Activated B cell treated with CpG ODN at 0.5 μM for 24 hours (primary cell): ENCODE results near the gene ACCS. TPM values are rescaled to one million over a fixed set of nuclear protein-coding genes. Genes with fewer than 3 reads are reported as not detected.

Experiments used
- ATAC-seq: fragments of 200-7000 bp; cut with Tn5 transposase; one replicate; pipeline ENCODE4 v1.10.0; 2021; ENCODE audit warnings: low read depth, mild to moderate bottlenecking, moderate library complexity
- CTCF ChIA-PET: fragments of 350-600 bp; sonication (Branson Sonifier 250); formaldehyde crosslinking; loops from one replicate; lab custom pipeline; 2021; ENCODE audit warnings: antibody characterized with exemption; lab: Charles Lee
- POLR2A ChIA-PET: fragments of 350-600 bp; sonication (Branson Sonifier 250); formaldehyde crosslinking; loops from one replicate; lab custom pipeline; 2021; ENCODE audit warnings: antibody characterized with exemption; lab: Charles Lee
- DNase-seq: peaks from one replicate; pipeline ENCODE4 v3.0.0; 2022
- H3K27ac Mint-ChIP-seq: one replicate; pipeline ENCODE4 v1.8.0; 2020; ENCODE audit warnings: mixed read lengths
- H3K27me3 Mint-ChIP-seq: one replicate; pipeline ENCODE4 v1.8.0; 2021; ENCODE audit warnings: mixed read lengths
- H3K36me3 Mint-ChIP-seq: one replicate; pipeline ENCODE4 v1.8.0; 2021; ENCODE audit warnings: low read depth, mixed read lengths
- H3K4me1 Mint-ChIP-seq: one replicate; pipeline ENCODE4 v1.8.0; 2021; ENCODE audit warnings: mixed read lengths
- H3K4me3 Mint-ChIP-seq: one replicate; pipeline ENCODE4 v1.8.0; 2020; ENCODE audit warnings: mild to moderate bottlenecking, mixed read lengths
- H3K9me3 Mint-ChIP-seq: one replicate; pipeline ENCODE4 v1.8.0; 2020; ENCODE audit warnings: mixed read lengths
- CTCF ChIP-seq: fragments of 200-600 bp; IDR thresholded peaks from one replicate; pipeline ENCODE4 v1.8.0; 2022; ENCODE audit warnings: antibody characterized with exemption, mild to moderate bottlenecking
- intact Hi-C: fragments of 100-400 bp; cut with micrococcal nuclease; formaldehyde crosslinking; loops from one replicate; pipeline ENCODE4 v1.15.1; 2024
- total RNA-seq: library from RNA; stranded (reverse); gene quantifications from 2 replicates; pipeline ENCODE4 v1.2.3, GENCODE V29; 2022

The ACCS gene
- total RNA-seq, 1 donor from 2014 or later: 27.0 TPM

- no peak overlapping the region for H3K4me3 Mint-ChIP-seq
- peaks cover 18% of the 10 kb centered on the region for H3K27me3 Mint-ChIP-seq
- no peaks in the 10 kb centered on the region for H3K4me1 Mint-ChIP-seq
- DNase-seq (no peak), ATAC-seq (no peak)
- TF ChIP-seq CTCF: no peak
- intact Hi-C loops: no loop called here
- ChIA-PET POLR2A (no interaction called here), CTCF (no interaction called here)
- no peak overlapping the region for H3K27ac Mint-ChIP-seq
- peaks cover 9% of the 10 kb centered on the region for H3K9me3 Mint-ChIP-seq
- no peaks in the 10 kb centered on the region for H3K36me3 Mint-ChIP-seq
Observed at GRCh38 chr11:44043157-44043556, 22.9 kb upstream of the ACCS start.

GRCh38 chr11:44046182-44046581 lies 19.9 kb upstream of the ACCS start:
- Mint-ChIP-seq H3K4me3 (no peak overlapping the region), H3K36me3 (no peaks in the 10 kb centered on the region), H3K9me3 (peaks cover 4% of the 10 kb centered on the region), H3K4me1 (no peaks in the 10 kb centered on the region), H3K27ac (no peak overlapping the region), H3K27me3 (peaks cover 15% of the 10 kb centered on the region)
- POLR2A ChIA-PET: interaction anchor here (0.5 kb wide), 1 partner anchor 10 kb away, joined by 10 read pairs; no protein-coding TSS in a partner anchor
- intact Hi-C loops: no loop called here
- DNase-seq (no peak), ATAC-seq (no peak)
- no peak for TF ChIP-seq CTCF
- CTCF ChIA-PET: no interaction called here

- intact Hi-C loops: no loop called here
- POLR2A ChIA-PET: no interaction called here
- no peaks in the 10 kb centered on the region for H3K4me1 Mint-ChIP-seq
- no peak for TF ChIP-seq CTCF
- no peak overlapping the region for H3K27ac Mint-ChIP-seq
- H3K36me3 Mint-ChIP-seq: no peaks in the 10 kb centered on the region
- H3K4me3 Mint-ChIP-seq: no peak overlapping the region
- H3K27me3 Mint-ChIP-seq: peaks cover 15% of the 10 kb centered on the region
- CTCF ChIA-PET: no interaction called here
- DNase-seq (no peak), ATAC-seq (no peak)
- H3K9me3 Mint-ChIP-seq: no peaks in the 10 kb centered on the region
Observed at GRCh38 chr11:44047298-44047697, 18.8 kb upstream of the ACCS start.

GRCh38 chr11:44047931-44048431 lies 18.1 kb upstream of the ACCS start, which contains the start of gene ACCSL:
Gene ACCSL (plus strand): TSS chr11:44047981. CDS start chr11:44048037, 56 bp downstream.
- ATAC-seq: no peak
- ChIA-PET POLR2A (no interaction called here), CTCF (no interaction called here)
- no peak within 1 kb of the TSS for H3K4me3 Mint-ChIP-seq
- H3K27ac Mint-ChIP-seq: no peak within 1 kb of the TSS
- H3K9me3 Mint-ChIP-seq: no peaks in the 10 kb centered on the region
- DNase-seq: no peak
- H3K36me3 Mint-ChIP-seq: no peaks in the 10 kb centered on the region
- TF ChIP-seq CTCF: no peak
- intact Hi-C loops: no loop called here
- peaks cover 15% of the 10 kb centered on the region for H3K27me3 Mint-ChIP-seq
- H3K4me1 Mint-ChIP-seq: no peaks in the 10 kb centered on the region

GRCh38 chr11:44049832-44050231 lies 16.2 kb upstream of the ACCS start:
- ATAC-seq (no peak), DNase-seq (no peak)
- H3K4me3 Mint-ChIP-seq: no peak overlapping the region
- no peak for TF ChIP-seq CTCF
- H3K27ac Mint-ChIP-seq: no peak overlapping the region
- H3K27me3 Mint-ChIP-seq: peaks cover 13% of the 10 kb centered on the region
- CTCF ChIA-PET: no interaction called here
- intact Hi-C loops: no loop called here
- H3K9me3 Mint-ChIP-seq: no peaks in the 10 kb centered on the region
- POLR2A ChIA-PET: no interaction called here
- no peaks in the 10 kb centered on the region for H3K4me1 Mint-ChIP-seq
- no peaks in the 10 kb centered on the region for H3K36me3 Mint-ChIP-seq
